CD14-positive monocyte (primary cell): ENCODE measurements around the gene SELENOH. TPM values are rescaled to one million over a fixed set of nuclear protein-coding genes. Genes with fewer than 3 reads are reported as not detected.

Experiments used
- DNase-seq, 3 donors: peaks; one replicate each; pipeline ENCODE4 v3.0.0-alpha.2; 2011 to 2022
- H2AFZ ChIP-seq: 2 replicates; pipeline ENCODE4 v1.6.0; 2012; ENCODE audit warnings: mild to moderate bottlenecking, low read depth, low read length, inconsistent platforms; ENCODE audit not compliant: insufficient read depth, poor library complexity, severe bottlenecking
- H3K27ac ChIP-seq, 2 donors: 1 replicate in 1 of 2; 2 replicates in 1 of 2; pipeline ENCODE4 v1.5.1; 2012 to 2013; ENCODE audit warnings: low read length in 2 of 2, control low read depth in 1 of 2, inconsistent platforms in 1 of 2, low read depth in 1 of 2, mild to moderate bottlenecking in 1 of 2
- H3K27me3 ChIP-seq, 2 donors: one replicate each; pipeline versions ENCODE4 v1.6.0 to v1.6.1; 2011 to 2013; ENCODE audit warnings: low read length in 2 of 2; ENCODE audit not compliant: control insufficient read depth in 2 of 2, insufficient read depth in 2 of 2
- H3K36me3 ChIP-seq, 2 donors: replicated peaks in 1 of 2; 1 replicate in 1 of 2; 2 replicates in 1 of 2; pipeline versions ENCODE4 v1.5.1 to v1.6.1; 2012 to 2013; ENCODE audit warnings: low read length in 2 of 2, control low read depth in 1 of 2, inconsistent platforms in 1 of 2, mild to moderate bottlenecking in 1 of 2; ENCODE audit not compliant: insufficient read depth in 2 of 2, control insufficient read depth in 1 of 2
- H3K4me1 ChIP-seq, 2 donors: 1 replicate in 1 of 2; 2 replicates in 1 of 2; pipeline versions ENCODE4 v1.5.1 to v1.6.1; 2012 to 2013; ENCODE audit warnings: low read length in 2 of 2, control low read depth in 1 of 2, inconsistent platforms in 1 of 2, mild to moderate bottlenecking in 1 of 2, moderate library complexity in 1 of 2; ENCODE audit not compliant: insufficient read depth in 2 of 2, control insufficient read depth in 1 of 2
- H3K4me2 ChIP-seq: replicated peaks from 2 replicates; pipeline ENCODE3; 2012; ENCODE audit warnings: low read length, moderate library complexity, mild to moderate bottlenecking; ENCODE audit not compliant: poor library complexity, severe bottlenecking; ENCODE audit errors: extremely low read depth
- H3K4me3 ChIP-seq, 3 experiments: fragments of 200-600 bp in 1 of 3; sonication (generic) in 1 of 3; replicated peaks in 1 of 3; 1 replicate in 2 of 3; 2 replicates in 1 of 3; pipeline ENCODE4 v1.5.1; 2011 to 2013; ENCODE audit warnings: low read length in 3 of 3, mild to moderate bottlenecking in 3 of 3, control low read depth in 2 of 3, low read depth in 2 of 3, inconsistent platforms in 1 of 3, moderate library complexity in 1 of 3
- H3K79me2 ChIP-seq: 2 replicates; pipeline ENCODE4 v1.6.0; 2012; ENCODE audit warnings: mild to moderate bottlenecking, control low read depth, inconsistent platforms, low read length, moderate library complexity; ENCODE audit not compliant: insufficient read depth
- H3K9ac ChIP-seq: 2 replicates; pipeline ENCODE4 v1.6.0; 2017; ENCODE audit warnings: low read length, mild to moderate bottlenecking; ENCODE audit not compliant: insufficient read depth, poor library complexity, severe bottlenecking
- H3K9me3 ChIP-seq, 2 donors: replicated peaks in 1 of 2; 1 replicate in 1 of 2; 2 replicates in 1 of 2; pipeline versions ENCODE4 v1.5.1 to v1.6.1; 2012 to 2013; ENCODE audit warnings: low read length in 2 of 2, control low read depth in 1 of 2; ENCODE audit not compliant: control insufficient read depth in 1 of 2, insufficient read depth in 1 of 2
- H4K20me1 ChIP-seq: 2 replicates; pipeline ENCODE4 v1.6.0; 2012; ENCODE audit warnings: mild to moderate bottlenecking, low read length, control low read depth, moderate library complexity; ENCODE audit not compliant: insufficient read depth
- H3K27ac Mint-ChIP-seq, 7 donors: one replicate each; pipeline ENCODE4 v1.8.0; 2020; ENCODE audit warnings: mild to moderate bottlenecking in 7 of 7, mixed read lengths in 7 of 7, moderate library complexity in 6 of 7, inconsistent platforms in 2 of 7
- H3K27me3 Mint-ChIP-seq, 3 donors: one replicate each; pipeline ENCODE4 v1.8.0; 2021 to 2022; ENCODE audit warnings: low read depth in 3 of 3, mild to moderate bottlenecking in 3 of 3, mixed read lengths in 3 of 3, moderate library complexity in 3 of 3, inconsistent platforms in 1 of 3
- H3K36me3 Mint-ChIP-seq, 2 donors: one replicate each; pipeline ENCODE4 v1.8.0; 2020; ENCODE audit warnings: mixed read lengths in 2 of 2, inconsistent platforms in 1 of 2, mild to moderate bottlenecking in 1 of 2
- H3K4me1 Mint-ChIP-seq: one replicate; pipeline ENCODE4 v1.8.0; 2020; ENCODE audit warnings: mild to moderate bottlenecking, mixed read lengths
- H3K4me3 Mint-ChIP-seq, 2 donors: one replicate each; pipeline ENCODE4 v1.8.0; 2020; ENCODE audit warnings: mild to moderate bottlenecking in 2 of 2, mixed read lengths in 2 of 2, moderate library complexity in 1 of 2
- H3K9me3 Mint-ChIP-seq, 7 donors: one replicate each; pipeline ENCODE4 v1.8.0; 2020 to 2022; ENCODE audit warnings: mixed read lengths in 7 of 7, mild to moderate bottlenecking in 6 of 7, moderate library complexity in 6 of 7, inconsistent platforms in 2 of 7
- WGBS: methylation state at CpG from one replicate; pipeline ENCODE4 v1.1.5; 2013; ENCODE audit warnings: missing lambda C conversion rate; ENCODE audit not compliant: insufficient coverage; 5-methylcytosine and 5-hydroxymethylcytosine counted together
- intact Hi-C, 2 donors: fragments of 100-400 bp; cut with micrococcal nuclease; formaldehyde crosslinking; loops; one replicate each; pipeline versions ENCODE4 v1.15.0 to v1.15.1; 2023
- polyA minus RNA-seq: library from RNA; depleted of rRNA, polyadenylated mRNA; stranded (reverse); fragments of >200 nt; gene quantifications from 2 replicates; pipeline ENCODE4 v1.2.3, GENCODE V29; 2012
- polyA plus RNA-seq, 3 donors: library from polyadenylated mRNA; depleted of rRNA in 1 of 3; unstranded in 2 of 3; stranded (reverse) in 1 of 3; fragments of 300-500 nt in 2 of 3; fragments of >200 nt in 1 of 3; fragmentation: Illumina TruSeq in 2 of 3; gene quantifications; 1 replicate in 2 of 3; 2 replicates in 1 of 3; pipeline ENCODE4 v1.2.3, GENCODE V29; 2012 to 2021
- total RNA-seq, 12 experiments: library from RNA in 1 of 12; stranded (reverse) in 1 of 12; fragments of 120-200 nt in 1 of 12; gene quantifications; one replicate each; pipeline ENCODE4 v1.2.4 and lab custom pipeline; 2013 to 2026; ENCODE audit warnings: mixed read lengths in 6 of 12, inconsistent platforms in 1 of 12
- TF ChIP-seq, protein P1 (sequence below): fragments of 200-600 bp; IDR thresholded peaks from one replicate; pipeline ENCODE4 v1.8.0; 2022; ENCODE audit warnings: antibody characterized with exemption, mild to moderate bottlenecking

SELENOH gene
- 171 TPM for total RNA-seq (2013)
- polyA plus RNA-seq (100 to 1,000 TPM in 2 of 3 donors, 10 to 100 TPM in 1; 99.5 to 260 (median 206) TPM), polyA minus RNA-seq (74.0 and 102 TPM in 2 replicates), total RNA-seq (lab: John Stamatoyannopoulos, UW) (2.2 to 9.4 (median 6.0) reads per million in 11 experiments)

- peak within 1 kb of the TSS; percentile 91 for H2AFZ ChIP-seq
- H3K9me3 Mint-ChIP-seq = no peaks in the 10 kb centered on the region
- H3K27me3 ChIP-seq = no peaks in the 10 kb centered on the region
- intact Hi-C loops = loop anchor here (2.0 to 5.0 kb wide), 2 partner anchors 51 to 61 kb away; no protein-coding TSS in a partner anchor
- peak within 1 kb of the TSS; percentile 91 for H3K9ac ChIP-seq
- H3K9me3 ChIP-seq = no peaks in the 10 kb centered on the region
- TF ChIP-seq, protein P1, sequence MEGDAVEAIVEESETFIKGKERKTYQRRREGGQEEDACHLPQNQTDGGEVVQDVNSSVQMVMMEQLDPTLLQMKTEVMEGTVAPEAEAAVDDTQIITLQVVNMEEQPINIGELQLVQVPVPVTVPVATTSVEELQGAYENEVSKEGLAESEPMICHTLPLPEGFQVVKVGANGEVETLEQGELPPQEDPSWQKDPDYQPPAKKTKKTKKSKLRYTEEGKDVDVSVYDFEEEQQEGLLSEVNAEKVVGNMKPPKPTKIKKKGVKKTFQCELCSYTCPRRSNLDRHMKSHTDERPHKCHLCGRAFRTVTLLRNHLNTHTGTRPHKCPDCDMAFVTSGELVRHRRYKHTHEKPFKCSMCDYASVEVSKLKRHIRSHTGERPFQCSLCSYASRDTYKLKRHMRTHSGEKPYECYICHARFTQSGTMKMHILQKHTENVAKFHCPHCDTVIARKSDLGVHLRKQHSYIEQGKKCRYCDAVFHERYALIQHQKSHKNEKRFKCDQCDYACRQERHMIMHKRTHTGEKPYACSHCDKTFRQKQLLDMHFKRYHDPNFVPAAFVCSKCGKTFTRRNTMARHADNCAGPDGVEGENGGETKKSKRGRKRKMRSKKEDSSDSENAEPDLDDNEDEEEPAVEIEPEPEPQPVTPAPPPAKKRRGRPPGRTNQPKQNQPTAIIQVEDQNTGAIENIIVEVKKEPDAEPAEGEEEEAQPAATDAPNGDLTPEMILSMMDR = no peak
- peak; percentile 90 to 93 (median 90) for DNase-seq
- H3K36me3 ChIP-seq = peaks cover 51 to 78% of the 10 kb centered on the region in 2 donors
- under 1% methylated on average over 64 of the region's 75 CpGs for WGBS
- peaks cover 55 to 63% of the 10 kb centered on the region in 2 donors for H3K36me3 Mint-ChIP-seq
- peak within 1 kb of the TSS; percentile 89 to 98 (median 94) for H3K4me3 ChIP-seq
- H4K20me1 ChIP-seq = peaks cover 27% of the 10 kb centered on the region
- peaks cover 22% of the 10 kb centered on the region for H3K79me2 ChIP-seq
- peak within 1 kb of the TSS; percentile 96 to 99 for H3K4me3 Mint-ChIP-seq
- H3K27me3 Mint-ChIP-seq = no peaks in the 10 kb centered on the region
- peaks cover 15 to 17% of the 10 kb centered on the region in 2 donors for H3K4me1 ChIP-seq
- H3K27ac ChIP-seq = peak within 1 kb of the TSS; percentile 87 to 94
- H3K4me1 Mint-ChIP-seq = peaks cover 14% of the 10 kb centered on the region
- peak within 1 kb of the TSS; percentile 93 for H3K4me2 ChIP-seq
- peak within 1 kb of the TSS; percentile 92 to 97 (median 94) for H3K27ac Mint-ChIP-seq
These were observed at the start of gene SELENOH for GRCh38 chr11:57741132-57742086. Gene SELENOH (plus strand): TSS chr11:57741491. CDS start chr11:57741596, 105 bp downstream.

- H3K9me3 ChIP-seq = no peaks in the 10 kb centered on the region
- H3K4me3 ChIP-seq = no peak overlapping the region
- H3K79me2 ChIP-seq = no peaks in the 10 kb centered on the region
- Mint-ChIP-seq H3K9me3 (peaks cover 0 to 2% (median 0%) of the 10 kb centered on the region in 7 donors), H3K36me3 (peaks cover 63 to 93% of the 10 kb centered on the region in 2 donors), H3K27me3 (peaks cover 0 to 2% (median 0%) of the 10 kb centered on the region in 3 donors), H3K4me3 (no peak overlapping the region), H3K27ac (peak overlapping the region in 1 of 7 donors; percentile 4), H3K4me1 (no peaks in the 10 kb centered on the region)
- H3K27ac ChIP-seq = no peak overlapping the region
- no peaks in the 10 kb centered on the region for H3K27me3 ChIP-seq
- peaks cover 19% of the 10 kb centered on the region for H4K20me1 ChIP-seq
- DNase-seq = no peak
- no peak overlapping the region for H2AFZ ChIP-seq
- no peaks in the 10 kb centered on the region for H3K4me1 ChIP-seq
- TF ChIP-seq, protein P1 = no peak
- peaks cover 78 to 90% of the 10 kb centered on the region in 2 donors for H3K36me3 ChIP-seq
- 96% methylated on average over 18 of the region's 18 CpGs for WGBS
- intact Hi-C loops = no loop called here
- H3K4me2 ChIP-seq = no peak overlapping the region
- no peak overlapping the region for H3K9ac ChIP-seq
These were observed 42.4 kb upstream of the SELENOH start for GRCh38 chr11:57698843-57699365.
